GM18867 (cell line): ENCODE measurements around the gene DBH.
"Not testable (repeated sequence)": the region's sequence is repeated elsewhere in the genome, so short reads cannot be mapped to it uniquely, and the experiment has no call there.

Experiments
- ATAC-seq: cut with Tn5 transposase; IDR thresholded peaks from one replicate; pipeline ENCODE4 v1.9.1; 2021; ENCODE audit warnings: mild to moderate bottlenecking, moderate library complexity; ENCODE audit not compliant: unreplicated experiment

The DBH gene

GRCh38 chr9:133664173-133665050 lies 28.2 kb downstream of the DBH start:
- ATAC-seq, result no peak

- no peak for ATAC-seq
Measured at GRCh38 chr9:133665096-133665495, 28.9 kb downstream of the DBH start.

- ATAC-seq, result no peak
Measured at GRCh38 chr9:133665535-133665934, 29.4 kb downstream of the DBH start.

GRCh38 chr9:133666387-133666786 lies 30.2 kb downstream of the DBH start:
- ATAC-seq, result no peak

DNA sequence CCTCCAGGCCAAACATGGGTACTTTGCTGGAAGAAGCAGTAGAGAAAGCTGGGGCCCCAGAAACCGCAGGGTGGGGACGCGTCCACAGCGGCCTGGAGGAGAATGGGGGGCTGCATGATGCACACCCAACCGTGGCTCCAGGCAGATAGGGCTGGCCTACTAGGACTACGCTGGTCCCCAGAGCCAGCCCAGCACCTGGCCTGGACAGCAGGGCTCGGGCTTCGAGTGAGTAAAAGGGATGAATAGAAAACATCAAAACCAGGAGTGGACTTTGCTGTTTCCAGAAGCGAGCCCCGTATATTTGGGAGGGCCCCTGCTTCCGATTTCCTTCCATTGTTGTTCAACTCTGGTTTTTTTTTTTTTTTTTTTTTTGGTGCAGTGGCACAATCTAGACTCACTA lies 30.7 kb downstream of the DBH start:
- no peak for ATAC-seq

DNA sequence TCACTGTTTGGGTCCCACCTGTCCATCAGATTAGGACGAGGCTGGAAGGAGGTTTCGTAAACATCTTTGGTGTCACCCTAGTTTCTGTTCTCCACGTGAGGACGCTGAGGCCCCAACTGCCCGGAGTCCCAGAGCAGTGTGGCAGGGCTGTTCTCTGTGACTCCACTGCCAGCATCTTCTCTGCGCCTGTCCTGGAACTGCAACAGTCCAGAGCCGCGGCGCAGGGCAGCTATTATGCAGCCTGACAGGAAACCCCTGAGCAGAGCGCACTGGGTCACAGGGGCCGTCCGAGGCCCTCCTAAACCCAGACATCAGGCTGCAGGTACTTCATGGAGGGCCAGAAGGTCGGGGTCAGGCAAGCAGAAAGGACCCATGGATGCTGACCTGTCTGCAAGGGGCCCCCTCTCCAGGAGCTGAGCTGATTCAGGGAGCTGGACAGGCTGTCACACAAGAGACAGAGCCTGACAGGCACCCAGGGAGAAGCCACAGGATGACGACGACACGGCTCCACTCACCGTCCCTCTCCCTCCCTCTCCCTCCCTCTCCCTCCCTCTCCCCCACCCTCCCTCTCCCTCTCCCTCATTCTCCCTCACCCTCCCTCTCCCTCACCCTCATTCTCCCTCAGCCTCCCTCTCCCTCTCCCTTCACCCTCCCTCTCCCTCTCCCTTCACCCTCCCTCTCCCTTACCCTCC lies 31.7 kb downstream of the DBH start:
- ATAC-seq, result no peak

DNA sequence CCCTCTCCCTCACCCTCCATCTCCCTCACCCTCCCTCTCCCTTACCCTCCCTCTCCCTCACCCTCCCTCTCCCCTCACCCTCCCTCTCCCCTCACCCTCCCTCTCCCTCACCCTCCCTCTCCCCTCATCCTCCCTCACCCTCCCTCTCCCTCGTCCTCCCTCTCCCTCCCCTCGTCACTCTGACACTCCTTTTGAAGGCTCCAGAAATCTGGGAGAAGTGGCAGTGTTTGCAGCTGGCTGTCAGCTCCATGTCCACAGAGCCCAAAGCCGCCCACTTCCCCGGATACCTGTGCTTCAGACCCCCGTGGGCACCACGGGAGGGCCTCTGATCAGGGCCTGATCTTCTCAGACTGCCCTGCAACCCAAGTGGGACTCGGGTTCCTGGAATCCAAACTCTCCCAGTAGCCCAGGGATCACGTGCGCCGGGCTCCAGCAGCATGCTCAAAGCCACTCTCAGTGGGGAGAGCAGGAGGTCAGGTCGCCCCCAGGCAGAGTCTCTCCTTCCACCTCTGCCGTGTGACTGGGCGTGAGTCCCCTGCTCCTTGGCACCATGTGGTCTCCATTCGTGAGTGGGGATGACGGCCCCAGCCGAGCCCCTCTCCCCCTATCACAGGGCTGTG lies 33.1 kb downstream of the DBH start:
- ATAC-seq, result no peak

- no peak for ATAC-seq
Measured at GRCh38 chr9:133670466-133670865, 34.3 kb downstream of the DBH start.

DNA sequence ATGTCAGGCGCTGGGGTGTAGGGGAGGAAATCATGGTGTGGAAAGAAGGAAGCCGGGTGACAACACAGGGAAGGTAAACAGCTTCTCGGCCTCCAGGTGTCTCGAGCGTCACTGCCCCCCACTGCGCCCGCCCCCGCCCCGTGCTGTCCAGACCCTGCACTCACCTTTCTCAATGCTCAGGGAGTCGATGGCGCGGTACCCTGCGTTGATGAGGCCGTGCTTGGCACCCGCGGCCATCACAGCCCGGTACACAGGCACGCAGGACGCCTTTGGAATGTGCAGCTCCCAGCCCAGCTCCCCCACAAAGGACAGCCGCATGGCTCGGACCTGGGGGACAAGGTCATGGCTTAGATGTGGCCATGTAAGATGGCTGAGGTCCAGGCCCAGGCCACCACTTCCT lies 35.2 kb downstream of the DBH start:
- ATAC-seq, result no peak

DNA sequence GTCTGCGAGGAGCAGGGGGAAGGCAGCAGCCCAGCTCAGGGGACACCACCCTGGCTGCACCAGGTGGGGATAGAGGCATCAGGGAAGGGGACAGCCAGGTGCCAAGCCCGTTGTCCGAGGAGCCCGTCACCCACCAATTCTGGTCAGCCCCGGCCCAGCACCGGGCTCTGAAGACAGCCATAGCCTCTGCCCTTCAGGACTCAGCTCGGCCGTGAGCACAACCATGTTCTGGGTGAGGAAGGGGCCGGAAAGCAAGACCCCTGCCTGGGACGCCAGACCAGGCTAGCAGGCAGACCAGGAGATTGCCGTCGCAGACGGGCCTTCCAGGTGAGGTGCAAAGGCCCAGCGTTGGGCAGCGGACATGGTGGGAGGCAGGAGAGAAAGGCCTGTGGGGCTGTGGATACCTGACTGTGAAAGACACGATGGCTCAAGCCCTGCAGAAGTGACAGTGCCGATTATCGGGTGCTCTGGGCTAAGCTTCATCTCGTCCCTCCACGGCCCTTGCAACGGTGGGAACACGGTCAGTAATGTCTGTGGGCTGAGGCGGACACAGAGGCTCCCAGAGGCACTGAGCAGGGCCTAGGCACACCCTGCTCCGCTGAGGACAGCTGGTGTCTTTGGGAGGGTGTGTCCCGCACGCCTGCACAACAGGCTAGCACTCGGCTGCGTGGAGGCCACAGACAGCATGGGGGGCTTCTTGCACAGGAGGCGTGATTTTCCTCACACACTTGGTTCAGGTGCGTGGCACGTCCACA lies 36.5 kb downstream of the DBH start:
- no peak for ATAC-seq

DNA sequence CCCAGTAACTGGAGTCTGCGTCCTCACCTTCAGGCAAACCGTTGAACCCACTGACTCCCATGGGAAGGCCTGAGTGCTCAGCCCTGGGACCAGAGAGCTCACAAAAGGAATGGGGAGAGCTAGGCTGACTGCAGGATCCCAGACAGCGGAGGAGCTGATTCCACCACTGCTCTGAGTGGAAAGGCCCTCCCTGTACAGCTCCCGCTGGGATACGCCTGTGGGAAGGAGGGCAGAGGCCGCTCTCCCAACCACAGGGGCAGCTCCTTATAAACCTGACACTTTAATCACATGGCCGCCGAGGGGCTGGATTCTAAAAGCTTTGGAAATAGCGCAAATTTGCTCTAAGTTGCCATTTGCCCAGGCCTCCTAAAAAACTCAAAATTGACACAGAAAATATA lies 37.1 kb downstream of the DBH start:
- ATAC-seq, result no peak

GRCh38 chr9:133674091-133674490 lies 37.9 kb downstream of the DBH start:
- ATAC-seq, result no peak

DNA sequence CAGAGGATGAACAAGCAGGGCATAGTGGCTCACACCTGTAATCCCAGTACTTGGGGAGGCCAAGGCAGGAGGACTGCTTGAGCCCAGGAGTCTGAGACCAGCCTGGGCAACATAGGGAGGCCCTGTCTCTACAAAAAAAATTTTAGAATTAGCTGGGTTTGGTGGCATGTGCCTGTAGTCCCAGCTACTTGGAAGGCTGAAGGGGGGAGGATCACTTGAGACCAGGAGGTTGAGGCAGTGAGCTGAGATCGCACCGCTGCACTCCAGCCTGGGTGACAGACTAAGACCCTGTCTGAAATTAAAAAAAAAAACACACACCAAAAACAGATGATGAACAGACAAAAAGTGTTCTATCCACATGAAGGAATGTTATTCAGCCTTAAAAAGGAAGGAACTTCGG lies 39.6 kb downstream of the DBH start:
- ATAC-seq, result not testable (repeated sequence)

GRCh38 chr9:133676450-133676849 lies 40.3 kb downstream of the DBH start:
- ATAC-seq, result no peak

DNA sequence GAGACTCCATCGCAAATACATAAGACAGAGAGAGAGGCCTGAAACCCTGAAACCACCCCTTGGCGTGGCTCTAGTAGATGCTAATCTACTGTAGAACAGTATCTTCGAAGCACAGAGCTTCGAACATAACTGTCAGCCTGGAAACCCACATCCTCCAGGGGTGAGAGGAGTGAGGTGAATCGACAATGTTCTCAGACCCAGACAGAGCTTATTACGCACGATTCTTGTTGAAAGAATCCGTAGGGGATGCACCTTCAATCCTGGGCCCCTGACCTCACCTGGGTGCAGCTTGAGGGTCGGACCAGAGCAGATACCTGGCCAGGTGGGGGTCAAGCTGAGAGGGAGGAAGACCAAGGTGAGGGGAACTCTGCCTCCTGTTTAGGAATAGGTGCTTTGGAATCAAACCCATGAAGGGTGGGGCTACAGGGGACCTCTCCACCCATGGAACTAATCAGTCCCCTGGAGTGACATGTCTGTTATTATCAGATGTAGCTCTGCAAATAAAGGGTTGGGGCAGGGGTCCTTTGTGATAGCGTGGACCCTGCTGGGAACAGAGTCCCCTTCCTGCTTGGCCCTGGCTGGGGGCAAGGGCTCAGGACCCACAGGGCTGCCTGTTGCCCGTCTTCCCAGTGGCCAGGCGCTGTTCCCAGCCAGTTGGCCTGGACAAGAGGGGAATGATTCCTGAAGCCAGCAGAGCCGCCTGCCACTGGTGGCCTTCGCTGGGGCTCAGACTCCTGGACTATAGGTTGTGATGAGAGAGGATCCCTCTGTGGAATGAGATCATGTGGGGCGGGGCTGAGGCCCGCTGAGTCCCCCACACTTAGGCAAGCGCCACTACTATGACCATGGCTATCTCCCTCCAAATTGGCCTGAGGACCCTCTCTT lies 41.2 kb downstream of the DBH start:
- ATAC-seq, result no peak

- no peak for ATAC-seq
Measured at GRCh38 chr9:133679056-133679455, 42.9 kb downstream of the DBH start.

DNA sequence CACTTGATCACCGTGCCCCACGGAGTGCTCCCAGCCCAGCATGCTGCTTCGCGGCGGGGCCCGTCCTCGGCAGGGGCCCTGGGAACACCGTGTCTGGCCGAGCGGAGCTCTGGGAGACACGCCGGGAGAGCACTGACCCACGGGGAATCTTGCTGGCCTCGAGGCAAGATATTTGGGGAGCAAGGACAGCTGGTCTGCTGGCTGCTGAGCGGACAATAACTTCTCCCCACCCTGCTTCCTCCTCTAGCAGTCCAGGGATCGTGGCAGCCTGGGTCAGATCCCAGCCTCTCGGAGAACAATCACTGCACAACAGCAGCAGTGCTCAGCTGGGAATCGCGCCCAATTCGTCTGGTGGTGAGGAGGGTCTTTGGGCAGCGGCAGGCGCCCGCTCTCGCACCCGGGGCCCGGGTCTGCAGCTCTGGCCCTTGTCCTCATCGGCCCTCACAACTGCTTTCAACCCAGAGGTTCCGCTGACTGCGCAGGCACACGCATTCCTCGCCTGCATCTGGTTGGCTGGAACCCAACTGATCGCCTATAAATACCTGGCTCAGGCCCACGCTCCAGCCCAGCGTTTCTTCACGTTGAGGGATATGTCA lies 43.4 kb downstream of the DBH start:
- ATAC-seq, result no peak

DNA sequence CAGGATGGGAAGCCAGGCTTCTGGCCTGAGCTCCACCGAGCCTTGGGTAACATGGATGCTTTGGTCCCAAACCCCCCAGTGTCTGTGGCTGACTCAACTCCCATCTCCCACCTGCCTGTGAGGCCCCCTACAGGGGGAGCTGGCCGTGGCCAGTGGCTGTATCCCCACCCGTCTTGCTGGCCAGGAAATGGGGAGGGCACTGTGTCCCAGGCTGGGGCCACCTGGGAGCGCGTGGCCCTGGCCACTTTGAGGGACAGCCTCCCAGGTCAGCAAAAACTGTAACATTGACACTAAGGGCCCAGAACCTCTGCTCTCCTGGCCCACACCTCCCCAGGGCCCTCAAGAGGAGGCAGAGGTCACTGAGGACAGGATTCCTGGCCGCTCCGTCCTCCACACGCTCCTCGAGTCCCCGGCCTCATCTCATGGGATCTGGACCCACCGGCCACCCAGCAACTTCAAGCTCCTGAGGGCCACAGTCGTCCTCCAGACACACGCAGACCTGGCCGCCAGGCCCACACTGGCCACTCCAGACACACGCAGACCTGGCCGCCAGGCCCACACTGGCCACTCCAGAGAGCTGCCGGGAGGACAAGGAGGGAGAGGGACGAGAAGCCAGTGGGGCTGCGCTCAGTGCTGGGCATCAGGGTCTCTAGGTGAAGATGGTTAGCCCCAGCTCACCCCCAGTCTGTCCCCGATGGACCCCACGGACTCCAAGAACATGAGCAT lies 44.2 kb downstream of the DBH start:
- no peak for ATAC-seq

GRCh38 chr9:133680976-133681657 lies 45.0 kb downstream of the DBH start:
- ATAC-seq, result no peak
